GM21576 (cell line): Measurements from ENCODE around the gene PYROXD2.
A peak's percentile ranks its signal among the peaks of the same experiment; 100 is the strongest.

Experiments
- ATAC-seq: cut with Tn5 transposase; IDR thresholded peaks from one replicate; pipeline ENCODE4 v1.9.1; 2021; ENCODE audit warnings: mild to moderate bottlenecking, moderate library complexity; ENCODE audit not compliant: unreplicated experiment

The PYROXD2 gene

DNA sequence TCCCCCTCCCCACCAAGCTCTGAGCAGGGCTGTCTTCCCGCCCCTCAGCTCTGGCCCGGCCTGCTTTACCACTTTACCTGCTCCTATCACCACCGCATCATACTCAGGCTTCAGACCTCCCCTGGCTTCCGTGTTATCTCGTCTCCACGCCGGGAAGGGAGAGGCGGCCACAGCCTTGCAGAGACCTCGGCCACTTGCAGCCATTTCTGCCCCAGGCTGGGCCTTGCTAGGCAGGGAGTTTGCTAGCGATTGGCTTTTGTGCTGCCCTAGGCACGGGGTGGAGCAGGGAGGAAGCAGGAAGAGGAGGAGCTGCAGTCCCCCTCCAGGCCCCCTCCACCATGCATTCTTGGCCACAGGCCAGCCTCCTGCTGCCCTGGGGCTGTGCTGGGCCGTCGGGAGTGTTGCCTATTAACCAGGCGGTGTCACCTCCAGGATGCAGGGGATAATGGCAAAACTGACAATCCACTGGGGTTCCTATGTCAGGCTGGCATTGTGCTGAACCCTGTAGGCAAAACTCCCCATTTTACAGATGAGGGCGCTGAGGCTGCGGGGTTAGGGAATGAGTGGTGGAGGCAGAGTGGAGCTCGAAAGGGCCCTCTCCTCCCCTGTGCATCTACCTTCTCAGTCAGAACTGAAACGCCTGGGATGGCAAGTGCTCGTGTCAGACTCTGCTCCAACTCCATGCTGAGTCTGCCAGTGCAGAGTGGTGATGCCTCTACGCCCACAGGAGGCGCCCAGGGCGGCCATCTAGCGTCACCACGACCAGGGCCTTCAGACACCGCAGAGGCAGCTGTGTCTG, at the start of gene PYROXD2:
Gene PYROXD2 (minus strand): TSS at position 251 of the 799 bp plus-strand sequence. CDS start 47 bp downstream, at position 204.
- ATAC-seq, result peak; percentile 48

DNA sequence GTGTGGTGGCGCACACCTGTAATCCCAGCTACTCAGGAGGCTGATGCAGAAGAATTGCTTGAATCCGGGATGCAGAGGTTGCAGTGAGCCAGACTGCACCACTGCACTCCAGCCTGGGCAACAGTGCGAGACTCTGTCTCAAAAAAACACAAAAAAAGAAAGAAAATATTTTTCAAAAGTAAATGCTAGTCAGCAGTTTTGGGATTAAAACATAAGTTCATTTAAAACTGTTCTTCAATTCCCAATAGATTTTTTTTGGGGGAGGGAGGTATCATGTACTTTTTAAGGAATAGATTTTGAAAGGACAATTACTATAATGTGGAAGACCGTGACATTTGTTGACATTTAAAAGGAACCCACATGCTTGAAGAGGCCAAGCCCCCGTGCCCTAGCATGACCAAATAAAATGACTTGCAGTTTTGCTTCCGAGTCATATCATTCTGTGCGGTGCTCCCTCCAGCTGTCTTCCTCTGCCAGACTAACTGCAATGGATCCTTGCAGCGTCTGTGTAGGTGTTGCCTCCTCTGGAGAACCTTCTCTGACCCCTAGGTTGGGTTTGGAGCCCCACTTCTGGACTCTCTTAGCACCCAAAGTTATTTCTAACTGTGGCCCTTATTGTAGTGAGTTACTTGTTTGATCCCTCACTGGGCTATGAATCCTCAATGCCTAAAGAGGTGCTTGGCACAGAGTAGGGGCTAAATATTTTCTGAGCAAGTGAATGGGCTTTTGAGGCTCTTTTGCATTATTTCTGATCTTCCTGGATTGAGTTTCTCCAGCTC, 49.2 kb upstream of the PYROXD2 start:
- no peak for ATAC-seq

DNA sequence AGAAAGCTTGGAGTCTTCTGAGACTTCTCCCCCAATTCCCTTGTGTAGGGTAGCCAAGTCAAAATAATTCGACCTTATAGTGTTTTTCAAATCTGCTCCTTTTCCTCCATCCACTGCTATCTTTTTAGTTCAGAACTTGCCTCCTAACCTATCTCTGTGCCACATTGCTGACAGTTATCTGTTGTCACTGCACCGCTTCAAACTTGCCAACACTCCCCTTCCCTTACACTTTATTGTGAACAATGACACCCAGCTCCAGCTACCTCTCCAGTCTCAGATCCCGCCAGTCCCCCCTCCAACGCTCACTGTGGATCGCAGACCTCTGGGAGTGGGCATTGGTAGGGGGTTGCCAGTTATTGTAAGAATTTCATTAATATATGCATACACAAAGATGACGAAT, 48.0 kb upstream of the PYROXD2 start:
- ATAC-seq, result no peak

DNA sequence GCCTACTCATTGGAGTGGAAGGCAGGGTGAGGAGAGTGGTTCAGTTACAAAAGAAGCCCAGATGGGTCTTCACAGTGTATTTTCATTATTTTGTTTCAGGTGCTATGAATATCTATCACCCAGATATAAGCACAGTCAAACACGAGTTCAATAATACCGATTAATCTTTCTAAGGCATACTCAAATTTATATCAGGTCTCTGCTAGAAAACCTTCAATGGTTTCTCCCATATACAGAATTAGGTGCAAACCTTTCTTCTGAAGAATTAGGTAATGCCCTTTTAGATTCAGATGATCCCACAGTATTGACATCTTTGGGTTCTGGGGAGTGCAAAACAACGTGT, 46.5 kb upstream of the PYROXD2 start:
- no peak for ATAC-seq

DNA sequence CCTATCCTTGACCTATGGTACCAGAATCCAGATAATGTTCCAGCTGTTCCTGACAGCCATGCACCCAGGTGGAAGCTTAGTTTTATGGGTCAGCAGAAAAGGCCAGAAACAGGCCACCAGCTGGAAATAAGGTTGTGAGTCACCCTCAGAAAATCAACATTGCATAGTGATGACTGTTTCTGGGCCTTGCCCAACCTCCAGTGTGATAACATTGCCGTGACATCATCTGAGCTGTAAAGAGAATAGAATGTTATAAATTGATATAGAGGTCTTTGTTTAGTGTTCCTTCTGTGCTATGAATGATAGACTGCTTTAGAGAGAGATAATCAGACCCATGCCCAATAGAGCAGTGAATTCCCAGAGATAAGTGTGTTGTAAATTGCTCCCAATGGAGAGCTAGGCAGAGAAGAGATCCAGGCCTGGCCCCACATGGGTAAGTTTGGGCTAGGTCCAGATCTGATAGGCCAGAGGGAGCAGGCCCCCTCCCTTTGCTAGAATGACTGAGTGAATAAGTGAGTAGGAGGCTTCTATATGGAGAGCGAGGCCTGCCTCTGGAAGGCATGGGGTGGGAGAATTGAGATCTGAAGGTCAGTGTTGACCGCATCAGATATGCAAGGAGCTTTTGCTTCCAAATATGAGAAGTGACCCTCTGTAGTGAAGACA, 46.0 kb upstream of the PYROXD2 start:
- ATAC-seq, result no peak

DNA sequence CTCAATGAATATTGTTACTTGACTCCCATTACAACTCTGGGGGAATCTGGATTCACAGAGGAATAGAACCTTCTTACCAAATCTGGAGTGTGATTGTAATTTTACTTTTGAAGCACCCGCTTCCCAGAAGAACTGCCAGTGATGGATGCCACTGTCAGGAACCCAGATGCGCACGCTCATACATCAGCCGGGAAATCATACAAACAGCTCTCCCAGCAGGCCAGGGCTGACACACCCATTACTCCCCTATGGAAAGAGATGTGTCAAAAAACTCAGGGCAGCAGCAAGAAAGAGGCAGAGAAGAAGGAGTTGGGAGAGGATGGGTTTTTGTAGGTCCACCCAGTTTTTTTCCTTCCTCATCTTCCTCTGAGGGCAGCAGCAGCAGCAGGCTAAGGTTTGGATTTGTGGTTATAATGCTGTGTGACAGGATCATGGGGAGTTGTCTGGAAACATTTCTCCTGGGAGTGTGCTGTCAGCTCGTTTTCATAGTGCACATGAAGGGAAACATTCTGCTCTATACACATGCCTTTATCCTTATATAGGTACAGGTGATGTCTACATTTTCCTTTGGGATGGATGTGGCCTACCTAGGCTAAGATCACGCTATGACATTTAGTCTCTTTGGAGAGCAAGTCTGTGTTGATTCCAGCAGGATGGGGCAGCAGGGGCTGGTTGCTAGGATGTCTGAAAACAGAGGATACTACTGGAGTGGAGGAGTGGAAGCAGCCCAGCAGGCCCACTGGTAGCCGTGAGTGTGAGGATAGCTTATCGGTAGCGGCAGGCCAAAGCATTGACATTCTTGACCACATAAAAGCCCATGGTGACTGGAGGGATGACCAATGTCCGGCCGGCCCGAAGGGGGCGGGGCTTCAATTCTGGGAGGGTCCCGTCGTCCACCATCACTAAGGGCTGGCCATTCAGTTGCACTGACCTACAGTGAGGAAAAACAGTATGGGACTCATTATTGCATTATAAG, 44.1 kb upstream of the PYROXD2 start:
- no peak for ATAC-seq

DNA sequence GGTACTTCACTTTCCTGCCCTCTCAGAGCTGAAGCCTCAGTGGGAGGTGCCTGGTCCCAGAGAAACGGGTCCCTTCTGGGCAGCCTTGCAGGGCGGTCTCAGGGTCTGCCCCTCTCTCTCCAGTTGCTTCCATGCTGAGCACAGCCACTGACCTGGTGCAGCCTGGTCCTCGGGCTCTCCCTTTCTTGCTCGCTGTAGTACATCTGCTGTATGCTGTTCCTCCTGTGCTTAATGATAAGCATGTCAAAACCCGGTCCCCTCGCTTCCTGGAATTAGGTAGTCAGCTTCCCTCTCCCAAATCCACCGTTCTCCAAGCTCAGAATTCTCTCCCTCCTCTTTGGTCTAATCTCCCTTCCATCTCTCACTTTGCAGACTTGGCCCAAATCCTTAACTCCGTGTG, 42.7 kb upstream of the PYROXD2 start:
- no peak for ATAC-seq

DNA sequence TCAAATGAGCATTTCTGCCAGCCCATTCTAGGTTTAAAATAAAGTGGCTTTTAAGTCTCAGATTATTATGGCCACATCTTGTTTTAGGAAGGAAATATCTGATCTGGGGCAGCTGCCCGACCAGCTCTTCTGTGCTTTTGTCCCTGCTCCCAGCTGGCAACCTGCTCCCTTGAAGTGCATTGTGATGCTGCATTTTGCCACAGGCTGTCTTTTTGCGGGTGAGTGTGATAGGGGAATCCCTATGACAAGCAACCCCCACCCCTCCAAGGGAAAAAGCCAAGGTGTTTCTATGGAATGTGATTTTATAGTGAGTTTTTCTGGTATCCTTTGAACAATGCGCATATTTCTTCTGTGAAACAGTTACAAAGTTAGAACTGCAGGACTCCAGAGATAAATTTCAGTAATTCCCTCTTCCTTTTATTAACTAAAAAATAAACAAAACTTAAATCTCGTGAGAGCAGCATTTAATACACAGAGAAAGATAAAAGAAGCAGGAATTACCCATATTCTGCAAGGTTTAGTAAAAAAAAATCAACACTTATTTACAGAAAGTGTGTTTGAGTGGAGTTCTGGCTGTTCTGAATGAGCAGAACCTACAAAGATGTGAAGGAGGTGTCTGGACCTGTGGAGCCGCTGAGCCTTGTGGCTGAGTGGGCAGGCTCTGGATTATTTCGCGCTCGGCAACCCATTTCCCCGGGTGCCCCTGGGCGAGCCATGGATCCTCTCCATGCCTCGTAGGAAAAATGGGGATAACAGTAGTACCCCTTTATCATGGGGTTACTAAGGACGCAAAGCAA, 41.9 kb upstream of the PYROXD2 start:
- ATAC-seq, result no peak

DNA sequence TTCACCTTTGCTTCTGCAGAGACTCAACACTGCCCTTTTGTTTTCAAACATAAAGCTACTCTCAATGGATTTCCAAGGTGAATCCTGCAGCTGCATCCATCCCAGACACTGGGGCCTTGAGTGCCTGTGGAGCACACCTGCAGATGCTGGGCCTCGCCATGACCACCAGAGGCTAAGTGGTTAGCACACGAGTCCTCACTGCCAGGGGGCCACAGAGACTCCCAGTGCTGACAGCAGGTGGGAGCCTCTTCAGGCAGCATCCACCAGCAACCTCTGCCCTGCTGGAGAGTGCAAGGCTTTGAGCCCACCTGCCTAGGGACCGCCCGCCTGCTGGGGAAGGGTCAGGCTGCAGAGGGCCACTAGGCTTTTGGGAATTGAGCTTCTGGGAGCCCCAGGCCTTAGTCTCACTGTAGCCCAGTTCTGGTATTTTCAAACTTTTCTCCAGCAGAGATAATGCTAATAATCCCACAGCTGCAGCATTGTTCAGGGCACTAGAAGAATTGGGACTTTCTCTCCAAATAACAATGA, 41.1 kb upstream of the PYROXD2 start:
- ATAC-seq, result no peak

DNA sequence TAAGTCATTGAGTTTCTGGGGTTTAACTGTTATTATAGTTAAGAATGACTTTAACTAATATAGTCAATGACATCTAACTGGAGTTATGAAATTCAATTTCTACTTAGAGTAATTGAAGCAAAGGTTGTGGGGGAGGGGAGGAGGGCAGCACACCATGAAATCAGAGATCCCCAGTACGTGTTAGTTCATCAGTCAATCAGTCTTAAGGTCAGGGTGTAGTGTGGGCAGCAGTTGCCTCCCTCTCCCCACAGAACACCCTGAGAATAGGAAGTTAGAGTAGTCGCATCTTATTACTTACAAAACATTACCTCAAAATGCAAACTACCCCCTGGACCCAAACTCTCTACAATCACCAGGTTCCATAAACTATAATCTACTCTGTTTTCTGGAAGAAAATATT, 38.7 kb upstream of the PYROXD2 start:
- ATAC-seq, result no peak

DNA sequence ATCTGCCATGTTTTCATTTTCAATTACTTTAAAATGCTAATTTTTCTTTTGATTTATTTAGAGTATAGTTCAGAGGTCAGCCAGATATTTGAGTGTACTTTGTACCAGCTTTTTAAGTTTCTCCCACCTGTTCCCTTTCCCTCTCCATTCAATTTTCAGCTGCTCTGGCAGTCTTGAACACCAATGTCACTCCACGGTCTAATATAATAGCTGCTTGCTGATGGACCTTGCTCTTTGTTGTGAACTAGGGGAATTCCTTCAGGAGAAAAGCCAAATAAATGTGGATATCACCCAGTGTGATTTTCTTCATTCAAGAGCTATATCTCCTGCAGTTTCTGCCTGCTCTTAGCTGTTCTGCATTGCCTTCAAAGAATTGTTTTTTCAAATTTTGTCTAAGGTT, 35.6 kb upstream of the PYROXD2 start:
- ATAC-seq, result no peak

DNA sequence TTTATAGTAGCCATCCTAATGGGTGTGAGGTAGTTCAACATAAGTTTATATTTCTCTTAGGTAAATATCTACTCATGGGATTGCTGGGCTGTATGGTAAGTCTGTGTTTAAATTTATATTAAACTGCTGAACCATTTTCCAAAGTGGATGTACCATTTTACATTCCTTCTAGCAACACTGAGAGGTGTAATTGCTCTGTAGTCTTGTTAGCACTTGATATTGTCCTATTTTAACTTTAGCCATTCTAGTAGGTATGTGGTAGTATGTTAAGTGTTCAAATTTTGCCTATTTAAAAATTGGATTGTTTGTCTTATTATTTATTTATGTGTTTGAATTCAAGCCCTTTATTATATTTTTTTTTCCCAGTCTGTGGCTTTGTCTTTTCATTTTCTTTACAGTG, 34.3 kb upstream of the PYROXD2 start:
- no peak for ATAC-seq

DNA sequence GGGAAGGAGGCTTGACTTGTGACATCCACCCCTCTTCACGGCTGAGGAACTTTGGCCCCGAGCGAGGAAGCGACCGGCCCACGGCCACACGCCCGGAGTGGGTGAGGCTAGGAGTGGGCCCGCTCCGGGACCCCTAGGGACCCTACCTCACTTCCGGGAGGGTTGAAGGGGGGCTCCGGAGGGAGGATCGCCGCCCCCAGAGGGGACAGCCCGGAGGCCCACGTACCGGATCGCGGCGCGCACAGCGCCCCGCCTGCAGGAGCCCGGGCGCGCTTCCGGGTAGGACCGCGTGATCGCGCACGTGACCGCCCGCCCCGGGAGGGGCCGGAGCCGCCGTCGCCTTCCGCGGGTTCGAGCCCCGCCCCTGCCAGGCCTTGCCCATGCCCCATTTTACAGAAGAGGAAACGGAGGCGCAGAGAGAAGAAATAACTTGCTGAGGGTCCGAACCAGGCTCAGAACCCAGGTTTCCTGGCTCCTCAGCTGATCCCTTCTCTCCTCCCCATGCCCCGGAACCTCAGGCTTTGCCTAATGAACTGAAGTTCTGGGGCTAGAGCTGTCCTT, 31.8 kb upstream of the PYROXD2 start, which contains the start of gene HPS1:
Gene HPS1 (minus strand): TSS at position 275 of the 561 bp plus-strand sequence. CDS start 3,695 bp downstream, outside the sequence.
- ATAC-seq, result peak; percentile 86

DNA sequence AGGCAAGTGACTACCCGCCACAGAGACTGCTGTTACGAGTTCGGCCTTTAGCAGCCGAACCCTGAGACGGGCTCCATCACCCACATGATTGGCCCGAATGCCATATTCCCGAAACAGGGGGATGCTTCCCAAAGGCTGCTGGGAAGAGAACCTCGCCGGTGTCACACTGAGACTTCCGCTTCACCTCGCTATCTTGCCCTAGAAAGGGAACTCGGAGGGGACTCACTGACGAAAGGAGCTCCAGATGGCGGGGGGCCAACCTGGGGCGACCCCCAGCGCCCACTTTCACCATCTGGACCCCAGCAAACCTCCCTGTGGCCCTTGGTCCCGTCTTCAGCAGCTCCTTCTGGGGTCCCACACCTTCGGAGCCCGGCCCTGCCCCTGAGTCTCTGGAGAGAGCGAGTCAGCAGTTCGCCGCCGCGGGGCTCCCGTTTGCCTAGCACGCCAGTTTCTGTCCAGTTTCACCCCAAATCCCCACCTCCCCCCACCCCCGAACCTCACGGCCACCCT, 31.2 kb upstream of the PYROXD2 start:
- ATAC-seq, result peak; percentile 38

DNA sequence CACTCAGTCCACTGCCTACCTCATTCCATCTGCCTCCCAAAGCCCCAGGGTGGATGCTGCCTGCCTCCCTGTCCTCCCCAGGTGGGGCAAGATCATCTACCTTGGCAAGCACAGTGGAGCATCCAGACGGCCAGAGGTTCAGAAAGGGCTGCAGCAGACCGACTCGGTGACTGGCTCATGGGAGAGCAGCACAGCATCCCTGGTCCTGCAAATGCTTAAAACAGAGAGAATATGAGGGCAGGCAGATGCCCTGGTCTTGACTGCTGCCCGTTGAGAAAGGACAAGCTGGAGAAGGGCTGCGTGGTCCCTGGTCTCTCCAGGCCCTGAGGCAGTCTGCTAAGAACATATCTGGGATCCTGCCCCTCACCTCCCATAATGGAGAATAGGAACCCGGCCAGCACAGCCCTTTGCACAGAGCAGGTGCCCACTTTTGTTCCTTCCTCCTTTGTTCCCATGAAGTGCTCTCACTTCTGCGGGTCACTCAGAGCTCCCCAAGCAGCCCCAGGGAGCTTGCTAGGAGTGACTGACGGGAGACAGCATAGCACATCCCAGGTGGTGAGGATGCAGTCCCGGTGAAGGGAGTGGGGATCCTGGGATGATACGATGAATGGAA, 30.3 kb upstream of the PYROXD2 start:
- no peak for ATAC-seq

DNA sequence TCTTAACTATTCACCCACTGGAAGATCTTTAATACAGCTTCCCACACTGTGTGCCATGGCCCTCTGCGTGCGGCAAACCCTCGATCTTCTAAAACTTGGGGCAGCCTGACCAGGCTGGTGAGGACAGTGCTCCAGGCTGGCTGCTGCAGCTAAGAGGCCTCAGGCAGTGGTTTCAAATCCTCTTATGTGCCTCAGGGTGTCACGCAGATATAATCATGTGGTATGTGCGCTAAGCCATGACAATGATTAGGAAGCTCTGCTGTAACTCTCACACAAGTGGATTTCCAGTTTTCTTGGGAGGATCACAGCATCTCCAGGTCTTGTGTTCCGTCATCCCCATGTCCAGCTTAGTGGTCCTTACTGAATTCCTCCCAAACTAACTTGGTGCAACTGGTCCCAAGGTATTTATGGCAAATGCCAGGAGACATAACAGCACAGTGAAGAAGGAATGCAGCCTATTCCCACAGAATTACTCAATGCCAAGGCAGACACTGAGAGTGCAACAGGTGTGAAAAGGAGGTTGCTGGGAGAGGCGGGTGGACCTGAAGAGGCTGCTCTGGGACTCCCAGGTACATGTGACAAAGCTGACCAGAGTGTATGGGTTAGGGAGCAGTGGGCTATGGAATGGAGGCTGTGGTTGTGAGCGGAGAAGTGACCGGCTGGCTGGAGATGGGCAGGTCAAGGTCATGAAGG, 29.5 kb upstream of the PYROXD2 start:
- ATAC-seq, result peak; percentile 31

DNA sequence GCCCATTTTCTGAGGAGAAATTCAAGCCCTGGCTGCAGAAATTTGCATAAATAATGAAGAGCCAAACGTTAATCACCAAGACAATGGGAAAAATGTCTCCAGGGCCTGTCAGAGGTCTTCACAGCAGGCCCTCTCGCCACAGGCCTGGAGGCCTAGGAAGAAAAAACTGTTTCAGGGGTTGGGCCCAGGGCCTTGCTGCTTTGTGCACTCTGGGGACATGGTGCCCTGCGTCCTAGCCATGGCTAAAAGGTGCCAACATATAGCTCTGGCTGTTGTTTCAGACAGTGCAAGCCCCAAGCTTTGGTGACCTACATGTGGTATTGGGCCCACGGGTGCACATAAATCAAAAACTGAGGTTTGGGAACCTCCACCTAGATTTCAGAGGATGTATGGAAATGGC, 23.7 kb upstream of the PYROXD2 start:
- no peak for ATAC-seq

DNA sequence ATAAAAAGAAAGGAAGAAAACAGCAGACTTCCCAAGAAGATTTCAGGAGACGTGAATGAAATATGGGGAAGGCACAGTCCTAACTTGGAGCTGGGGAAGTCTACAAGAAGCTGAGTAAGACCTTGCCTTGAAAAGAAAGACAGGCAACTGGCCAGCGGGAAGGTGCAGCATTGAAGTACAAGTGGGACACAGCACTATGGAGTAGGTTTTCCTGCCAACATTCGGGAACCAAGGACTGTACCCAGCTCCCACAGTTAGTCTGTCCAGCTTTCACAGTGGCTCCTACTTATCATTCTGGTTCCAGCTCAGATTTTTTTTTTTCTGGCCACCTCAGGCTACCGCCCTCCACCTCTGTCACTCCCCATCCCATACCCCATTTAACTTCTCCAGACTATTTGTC, 21.7 kb upstream of the PYROXD2 start:
- no peak for ATAC-seq
